B cell (primary cell): Measurements from ENCODE around the gene PRRT1. TPM values are rescaled to one million over a fixed set of nuclear protein-coding genes. Genes with fewer than 3 reads are reported as not detected.

Source experiments
- ATAC-seq: fragments of 200-7000 bp; cut with Tn5 transposase; one replicate; pipeline ENCODE4 v1.10.0; 2021; ENCODE audit warnings: low read depth, mild to moderate bottlenecking, moderate number of reproducible peaks, moderate library complexity
- CTCF ChIA-PET: fragments of 350-600 bp; sonication (Branson Sonifier 250); formaldehyde crosslinking; loops from one replicate; lab custom pipeline; 2021; ENCODE audit warnings: antibody characterized with exemption, inconsistent platforms; lab: Charles Lee
- POLR2A ChIA-PET: fragments of 350-600 bp; sonication (Branson Sonifier 250); formaldehyde crosslinking; loops from one replicate; lab custom pipeline; 2021; ENCODE audit warnings: antibody characterized with exemption; lab: Charles Lee
- DNase-seq: peaks from one replicate; pipeline ENCODE4 v3.0.0; 2013
- H2AFZ ChIP-seq: 2 replicates; pipeline ENCODE4 v1.6.1; 2012; ENCODE audit warnings: mild to moderate bottlenecking, low read depth, low read length; ENCODE audit not compliant: insufficient read depth, poor library complexity, severe bottlenecking
- H3K27ac ChIP-seq, 2 donors: 1 replicate in 1 of 2; 2 replicates in 1 of 2; pipeline ENCODE4 v1.5.1; 2012 to 2013; ENCODE audit warnings: low read length in 2 of 2, mild to moderate bottlenecking in 2 of 2, moderate library complexity in 1 of 2
- H3K27me3 ChIP-seq, 4 experiments: fragments of 200-600 bp in 1 of 4; sonication (generic) in 1 of 4; replicated peaks in 1 of 4; 1 replicate in 2 of 4; 2 replicates in 2 of 4; pipeline versions ENCODE4 v1.6.1 to v1.7.0; 2013 to 2016; ENCODE audit warnings: low read length in 3 of 4, mild to moderate bottlenecking in 2 of 4, mixed read lengths in 1 of 4, moderate library complexity in 1 of 4; ENCODE audit not compliant: insufficient read depth in 4 of 4, control insufficient read depth in 3 of 4; ENCODE audit errors: control extremely low read depth in 1 of 4
- H3K36me3 ChIP-seq, 2 experiments: replicated peaks in 1 of 2; 1 replicate in 1 of 2; 2 replicates in 1 of 2; pipeline versions ENCODE4 v1.6.1 to v1.7.1; 2013; ENCODE audit warnings: low read length in 1 of 2; ENCODE audit not compliant: insufficient read depth in 2 of 2, control insufficient read depth in 1 of 2; ENCODE audit errors: control extremely low read depth in 1 of 2, extremely low read depth in 1 of 2
- H3K4me1 ChIP-seq, 2 donors: fragments of 200-600 bp in 1 of 2; sonication (generic) in 1 of 2; 1 replicate in 1 of 2; 2 replicates in 1 of 2; pipeline versions ENCODE4 v1.5.1 to v1.6.1; 2013 to 2017; ENCODE audit warnings: low read length in 2 of 2; ENCODE audit not compliant: control insufficient read depth in 2 of 2, insufficient read depth in 2 of 2
- H3K4me2 ChIP-seq: replicated peaks from 2 replicates; pipeline ENCODE3; 2012; ENCODE audit warnings: mild to moderate bottlenecking, low read depth, low read length; ENCODE audit not compliant: poor library complexity, severe bottlenecking
- H3K4me3 ChIP-seq, 5 experiments: fragments of 200-600 bp in 1 of 5; sonication (generic) in 1 of 5; 1 replicate in 3 of 5; 2 replicates in 2 of 5; pipeline versions ENCODE4 v1.5.1 to v1.7.0; 2011 to 2016; ENCODE audit warnings: low read length in 4 of 5, mild to moderate bottlenecking in 4 of 5, low read depth in 2 of 5, control low read depth in 1 of 5, moderate library complexity in 1 of 5; ENCODE audit not compliant: insufficient read depth in 1 of 5; ENCODE audit errors: control extremely low read depth in 1 of 5, extremely low read depth in 1 of 5
- H3K79me2 ChIP-seq: fragments of 200-600 bp; sonication (generic); one replicate; pipeline ENCODE4 v1.6.0; 2016; ENCODE audit warnings: low read length; ENCODE audit not compliant: control insufficient read depth, insufficient read depth
- H3K9ac ChIP-seq: fragments of 200-600 bp; sonication (generic); 2 replicates; pipeline ENCODE4 v1.6.1; 2017; ENCODE audit warnings: mild to moderate bottlenecking, low read length, moderate library complexity
- H3K9me3 ChIP-seq, 3 donors: one replicate each; pipeline versions ENCODE4 v1.6.1 to v1.7.1; 2013; ENCODE audit warnings: low read length in 2 of 3; ENCODE audit not compliant: control insufficient read depth in 2 of 3, insufficient read depth in 1 of 3; ENCODE audit errors: control extremely low read depth in 1 of 3
- H4K20me1 ChIP-seq: 2 replicates; pipeline ENCODE4 v1.6.0; 2012; ENCODE audit warnings: mild to moderate bottlenecking, low read length; ENCODE audit not compliant: insufficient read depth, control insufficient read depth, poor library complexity, severe bottlenecking
- H3K27ac Mint-ChIP-seq: one replicate; pipeline ENCODE4 v1.8.0; 2021; ENCODE audit warnings: mixed read lengths
- H3K27me3 Mint-ChIP-seq: one replicate; pipeline ENCODE4 v1.8.0; 2021; ENCODE audit warnings: mixed read lengths
- H3K4me1 Mint-ChIP-seq: one replicate; pipeline ENCODE4 v1.8.0; 2021; ENCODE audit warnings: mixed read lengths
- H3K4me3 Mint-ChIP-seq: one replicate; pipeline ENCODE4 v1.8.0; 2021; ENCODE audit warnings: mixed read lengths
- H3K9me3 Mint-ChIP-seq: one replicate; pipeline ENCODE4 v1.8.0; 2022; ENCODE audit warnings: mixed read lengths; ENCODE audit not compliant: insufficient read depth
- EZH2 ChIP-seq: IDR thresholded peaks from 2 replicates; pipeline ENCODE4 v1.6.1; 2012; ENCODE audit warnings: borderline replicate concordance, low read depth, mild to moderate bottlenecking, moderate library complexity, low read length; ENCODE audit not compliant: insufficient read depth, poor library complexity, severe bottlenecking
- WGBS: methylation state at CpG from one replicate; pipeline ENCODE4 v1.1.5; 2013; ENCODE audit warnings: missing lambda C conversion rate; ENCODE audit not compliant: insufficient coverage; 5-methylcytosine and 5-hydroxymethylcytosine counted together
- intact Hi-C: fragments of 100-400 bp; cut with micrococcal nuclease; formaldehyde crosslinking; loops from one replicate; pipeline ENCODE4 v1.10.0; 2022
- polyA minus RNA-seq: library from RNA; depleted of rRNA, polyadenylated mRNA; stranded (reverse); fragments of >200 nt; gene quantifications from 2 replicates; pipeline ENCODE4 v1.2.3, GENCODE V29; 2012
- polyA plus RNA-seq: library from polyadenylated mRNA; depleted of rRNA; stranded (reverse); fragments of >200 nt; gene quantifications from 2 replicates; pipeline ENCODE4 v1.2.3, GENCODE V29; 2012
- total RNA-seq, 2 donors: library from RNA; stranded (reverse); fragments of 120-200 nt in 1 of 2; gene quantifications; 1 replicate in 1 of 2; 2 replicates in 1 of 2; pipeline versions ENCODE4 v1.2.3 to v1.2.4, GENCODE V29; 2013 to 2022
- TF ChIP-seq, protein P1 (sequence below): fragments of 200-600 bp; IDR thresholded peaks from one replicate; pipeline ENCODE4 v1.8.0; 2022; ENCODE audit warnings: antibody characterized with exemption, mild to moderate bottlenecking

PRRT1 gene
- total RNA-seq (not detected in 2 replicates), polyA plus RNA-seq (0.19 TPM in 1 of 2 replicates, not detected in the other), polyA minus RNA-seq (not detected in 2 replicates)
- not detected for total RNA-seq (2013)

DNA sequence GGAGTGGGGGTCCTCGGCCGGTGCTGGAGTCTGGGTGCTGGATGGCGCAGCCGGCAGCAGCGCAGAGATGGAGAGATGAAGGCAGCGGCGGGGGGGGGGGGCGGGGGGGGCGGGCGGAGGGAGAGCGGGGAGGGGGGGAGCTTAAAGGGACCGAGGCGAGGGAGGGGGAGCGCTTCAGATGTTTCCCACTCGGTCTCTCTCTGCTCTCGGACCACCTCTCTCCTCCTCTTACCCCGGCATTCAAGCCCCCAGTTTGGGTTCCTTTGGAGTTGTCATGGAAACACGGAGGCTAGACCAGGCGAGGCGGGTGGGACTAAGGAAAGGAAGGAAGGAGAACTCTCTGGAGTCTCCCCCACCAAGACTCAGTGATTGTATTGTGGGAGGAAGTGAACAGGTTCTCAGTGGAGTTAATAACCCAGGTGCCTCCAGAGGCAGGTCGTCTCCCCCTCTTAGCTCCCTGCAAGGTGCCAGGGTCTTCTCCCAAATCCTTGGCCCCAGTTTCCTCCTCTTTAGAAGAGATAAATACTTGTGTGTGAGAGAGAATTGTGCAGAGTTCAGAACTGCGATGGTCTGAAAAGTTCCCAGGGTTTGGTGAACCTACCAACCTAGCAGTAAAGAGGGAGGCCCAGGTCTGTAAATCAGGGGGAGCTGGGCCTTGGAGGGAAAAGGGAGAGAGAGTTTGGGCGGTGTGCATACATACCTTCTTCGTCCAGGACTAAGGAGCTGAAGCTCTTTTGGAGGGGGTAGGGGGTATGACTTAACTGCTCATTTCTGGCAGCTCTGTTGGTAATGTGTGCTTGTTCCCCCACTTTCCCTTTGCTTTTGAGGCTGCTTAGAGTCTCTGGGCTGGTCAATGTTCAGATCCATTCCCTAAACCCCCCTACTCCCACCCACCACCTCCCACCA is at the start of gene PRRT1:
Gene PRRT1, minus strand, starts transcription at position 77 of the 906 bp plus-strand sequence. CDS start 112 bp downstream, outside the sequence.
- no peaks in the 10 kb centered on the region for H3K79me2 ChIP-seq
- H3K9me3 ChIP-seq = peaks cover 0 to 16% (median 3%) of the 10 kb centered on the region in 3 donors
- no peak within 1 kb of the TSS for H3K4me2 ChIP-seq
- H2AFZ ChIP-seq = no peak within 1 kb of the TSS
- Mint-ChIP-seq H3K27me3 (peaks cover 52% of the 10 kb centered on the region), H3K27ac (peak within 1 kb of the TSS; percentile 56), H3K9me3 (no peaks in the 10 kb centered on the region), H3K4me1 (peaks cover 57% of the 10 kb centered on the region), H3K4me3 (peak within 1 kb of the TSS; percentile 99)
- intact Hi-C loops = loop anchor here (10.0 kb wide), 1 partner anchor 107 kb away; no protein-coding TSS in a partner anchor
- DNase-seq (no peak), ATAC-seq (no peak)
- no peak within 1 kb of the TSS for H3K27ac ChIP-seq
- H3K27me3 ChIP-seq = peaks cover 0 to 71% (median 29%) of the 10 kb centered on the region in 4 experiments
- no peak within 1 kb of the TSS for H3K9ac ChIP-seq
- POLR2A ChIA-PET = interaction anchor here (0.7 kb wide), 1 partner anchor 1030 kb away, joined by 3 read pairs; no protein-coding TSS in a partner anchor
- TF ChIP-seq EZH2 = no peak
- TF ChIP-seq, protein P1, sequence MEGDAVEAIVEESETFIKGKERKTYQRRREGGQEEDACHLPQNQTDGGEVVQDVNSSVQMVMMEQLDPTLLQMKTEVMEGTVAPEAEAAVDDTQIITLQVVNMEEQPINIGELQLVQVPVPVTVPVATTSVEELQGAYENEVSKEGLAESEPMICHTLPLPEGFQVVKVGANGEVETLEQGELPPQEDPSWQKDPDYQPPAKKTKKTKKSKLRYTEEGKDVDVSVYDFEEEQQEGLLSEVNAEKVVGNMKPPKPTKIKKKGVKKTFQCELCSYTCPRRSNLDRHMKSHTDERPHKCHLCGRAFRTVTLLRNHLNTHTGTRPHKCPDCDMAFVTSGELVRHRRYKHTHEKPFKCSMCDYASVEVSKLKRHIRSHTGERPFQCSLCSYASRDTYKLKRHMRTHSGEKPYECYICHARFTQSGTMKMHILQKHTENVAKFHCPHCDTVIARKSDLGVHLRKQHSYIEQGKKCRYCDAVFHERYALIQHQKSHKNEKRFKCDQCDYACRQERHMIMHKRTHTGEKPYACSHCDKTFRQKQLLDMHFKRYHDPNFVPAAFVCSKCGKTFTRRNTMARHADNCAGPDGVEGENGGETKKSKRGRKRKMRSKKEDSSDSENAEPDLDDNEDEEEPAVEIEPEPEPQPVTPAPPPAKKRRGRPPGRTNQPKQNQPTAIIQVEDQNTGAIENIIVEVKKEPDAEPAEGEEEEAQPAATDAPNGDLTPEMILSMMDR = no peak
- no peaks in the 10 kb centered on the region for H4K20me1 ChIP-seq
- CTCF ChIA-PET = interaction anchor here (0.5 to 0.7 kb wide), 2 partner anchors 93 to 231 kb away, joined by 3 to 5 read pairs; no protein-coding TSS in a partner anchor
- 71% methylated on average over 2 of the region's 24 CpGs for WGBS
- no peaks in the 10 kb centered on the region for H3K36me3 ChIP-seq
- H3K4me1 ChIP-seq = peaks cover 37 to 42% of the 10 kb centered on the region in 2 donors
- H3K4me3 ChIP-seq = no peak within 1 kb of the TSS
